CMK (cell line): ENCODE data around the gene NANOS3.

ENCODE experiments used
- DNase-seq: peaks from one replicate; pipeline ENCODE4 v3.0.0-alpha.2; 2010; ENCODE audit warnings: low read depth

Gene NANOS3

DNA sequence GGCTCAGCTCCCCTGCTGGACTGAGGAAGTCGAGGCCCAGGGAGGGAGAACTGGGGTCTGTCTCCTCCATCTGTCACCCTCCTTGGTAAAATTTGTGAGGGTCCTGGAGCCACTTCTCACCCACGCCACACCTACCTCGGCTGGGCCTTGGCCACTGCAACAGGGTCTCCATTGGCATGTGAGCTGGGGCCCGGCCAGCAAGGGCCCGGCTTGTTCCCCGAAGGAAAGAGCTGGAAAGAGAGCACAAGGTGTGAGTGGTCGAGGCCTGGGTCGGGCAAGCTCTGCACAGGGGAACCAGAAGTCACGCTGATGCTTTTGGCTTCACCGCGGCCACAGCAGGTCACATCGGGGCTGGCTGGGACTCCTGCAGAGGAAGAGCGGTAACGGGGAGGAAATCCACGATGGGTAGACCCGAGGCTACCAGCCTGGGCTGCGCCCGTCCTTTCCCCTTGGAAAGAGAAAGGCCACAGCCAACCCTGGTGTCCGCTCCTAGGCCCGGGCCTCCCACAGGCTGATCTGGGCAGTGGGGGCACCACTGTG, 9.0 kb downstream of the NANOS3 start:
- no peak for DNase-seq

- no peak for DNase-seq
Observed at GRCh38 chr19:13887018-13887436, 10.1 kb downstream of the NANOS3 start.

DNA sequence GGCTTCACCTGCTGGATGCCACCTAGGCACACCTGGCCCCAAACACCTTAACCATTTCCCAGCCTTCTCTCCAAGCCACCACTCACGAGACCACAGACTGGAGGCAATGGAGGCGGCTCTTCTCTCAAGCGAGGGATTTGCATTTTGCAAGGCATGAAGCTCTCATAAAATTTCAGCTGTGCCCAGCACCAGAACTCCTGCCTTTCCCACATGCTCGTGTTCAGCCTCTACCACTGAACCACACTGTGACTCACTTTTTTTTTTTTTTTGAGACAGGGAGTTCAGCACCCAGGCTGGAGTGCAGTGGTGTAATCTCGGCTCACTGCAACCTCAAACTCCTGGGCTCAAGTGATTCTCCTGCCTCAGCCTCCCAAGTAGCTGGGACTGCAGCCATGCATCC, 10.6 kb downstream of the NANOS3 start:
- no peak for DNase-seq

DNA sequence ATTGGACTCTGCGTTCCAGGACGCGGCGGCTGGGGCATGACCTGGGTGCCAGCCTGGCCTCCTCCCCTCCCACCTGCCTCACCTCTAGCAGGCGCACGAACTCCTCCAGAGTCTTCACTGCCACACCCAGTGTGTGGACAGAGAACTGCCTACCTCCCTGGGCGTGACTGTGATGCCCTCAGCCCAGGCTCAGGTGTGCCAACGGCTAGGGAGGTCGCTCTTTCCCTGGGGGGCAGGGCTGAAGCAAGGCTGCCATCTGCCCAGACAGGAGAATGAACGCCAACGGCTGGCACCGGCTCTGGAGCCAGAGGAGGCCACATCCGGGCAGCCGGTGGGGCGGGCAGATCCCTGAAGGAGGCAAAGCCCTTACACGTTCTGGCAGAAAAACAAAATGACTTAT, 11.3 kb downstream of the NANOS3 start:
- no peak for DNase-seq

GRCh38 chr19:13890136-13890535, 13.2 kb downstream of the NANOS3 start:
- no peak for DNase-seq

GRCh38 chr19:13892870-13893269, 15.9 kb downstream of the NANOS3 start:
- DNase-seq: no peak

DNA sequence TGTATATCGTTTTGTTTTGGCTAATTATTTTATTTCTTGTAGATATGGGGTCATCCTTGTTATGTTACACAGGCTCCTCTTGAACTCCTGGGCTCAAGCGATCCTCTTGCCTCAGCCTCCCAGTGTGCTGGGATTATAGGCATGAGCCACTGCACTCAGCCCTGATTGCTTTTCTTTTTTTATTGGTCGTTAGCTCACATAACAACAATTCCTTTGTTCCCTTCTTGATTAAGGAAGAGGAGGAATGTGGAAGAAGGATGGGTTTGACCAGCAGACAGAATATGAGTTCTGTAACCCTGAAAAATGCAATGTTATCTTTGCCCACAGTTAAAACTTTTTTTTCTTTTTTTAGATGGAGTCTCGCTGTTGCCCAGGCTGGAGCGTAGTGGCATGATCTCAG, 17.6 kb downstream of the NANOS3 start:
- DNase-seq: no peak

DNA sequence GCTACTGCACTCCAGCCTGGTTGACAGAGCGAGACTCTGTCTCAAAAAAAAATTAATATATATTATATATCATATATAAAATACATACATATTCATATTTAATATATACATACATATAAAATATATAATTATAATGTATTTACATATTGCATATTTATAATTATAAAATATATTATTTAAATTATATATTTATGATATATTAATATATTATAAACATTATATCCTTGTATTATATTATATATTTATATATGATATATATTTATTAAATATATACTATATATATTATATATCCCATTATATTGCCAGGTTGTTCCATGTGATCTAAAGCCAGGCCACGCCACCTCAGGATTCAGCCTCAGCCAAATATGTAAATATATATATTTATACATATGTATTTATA, 19.3 kb downstream of the NANOS3 start:
- DNase-seq: no peak

DNA sequence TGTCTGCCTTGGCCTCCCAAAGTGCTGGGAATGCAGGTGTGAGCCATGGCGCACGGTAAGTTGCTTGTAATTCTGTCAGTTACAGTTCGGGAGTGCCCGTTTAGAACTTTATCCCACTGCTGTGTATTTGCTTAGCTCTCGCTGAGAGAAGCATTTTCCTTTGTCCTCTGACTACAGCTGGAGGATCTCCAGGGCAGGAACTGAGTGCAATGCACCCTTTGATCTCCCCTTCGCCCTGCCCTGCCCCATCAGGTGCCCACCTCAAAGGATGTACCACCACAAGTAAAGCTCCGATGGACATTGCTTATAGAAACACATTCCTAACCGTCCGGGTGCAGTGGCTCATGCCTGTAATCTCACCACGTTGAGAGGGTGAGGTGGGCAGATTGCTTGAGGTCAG, 22.5 kb downstream of the NANOS3 start:
- DNase-seq: no peak

- no peak for DNase-seq
Observed at GRCh38 chr19:13899912-13900584, 23.1 kb downstream of the NANOS3 start.

- no peak for DNase-seq
Observed at GRCh38 chr19:13902993-13903555, 26.1 kb downstream of the NANOS3 start.

GRCh38 chr19:13905634-13906520, 28.9 kb downstream of the NANOS3 start, which contains the start of the genes BRME1 and CC2D1A:
TSS of gene BRME1 (minus strand) at chr19:13906117. CDS start at chr19:13904892, 1,225 bp downstream.
TSS of gene CC2D1A (plus strand) at chr19:13906201. CDS start at chr19:13906442, 241 bp downstream.
- peak; percentile 81 for DNase-seq

DNA sequence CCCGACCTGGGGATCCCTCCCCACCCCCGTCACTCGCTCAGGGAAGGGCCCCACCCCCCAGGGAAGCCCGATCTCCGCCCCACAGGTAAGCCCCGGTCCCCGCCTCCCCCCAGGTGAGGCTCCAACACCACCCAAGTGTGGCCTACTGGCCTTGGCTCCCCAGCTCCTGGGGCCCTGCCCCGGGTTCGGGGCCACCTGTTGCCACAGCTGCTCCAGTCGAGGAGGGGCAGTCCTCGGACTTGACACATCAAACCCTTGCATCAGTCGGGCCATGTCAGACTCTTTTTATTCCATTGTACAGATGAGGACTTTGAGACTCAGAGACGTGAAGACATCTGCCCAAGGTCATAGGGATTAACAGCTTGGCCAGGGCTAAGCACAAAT, 29.6 kb downstream of the NANOS3 start:
- DNase-seq: no peak

DNA sequence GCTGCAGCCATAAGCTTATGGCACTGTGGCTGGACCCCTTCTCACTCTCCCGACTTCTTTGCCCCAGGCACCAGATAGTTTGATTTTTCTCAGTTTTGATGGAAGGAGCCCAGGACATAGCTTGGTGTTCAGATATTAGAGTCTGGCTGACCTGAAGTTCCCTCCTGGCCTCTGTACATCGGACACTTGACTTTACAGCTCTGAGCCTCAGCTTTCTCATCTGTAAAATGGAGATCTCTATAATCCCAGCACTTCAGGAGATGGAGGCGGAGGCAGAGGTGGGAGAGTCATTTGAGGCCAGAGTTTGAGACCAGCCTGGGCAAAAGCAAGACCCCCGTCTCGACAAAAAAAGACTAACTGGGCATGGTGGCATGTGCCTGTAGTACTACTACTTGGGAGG, 30.0 kb downstream of the NANOS3 start:
- no peak for DNase-seq

DNA sequence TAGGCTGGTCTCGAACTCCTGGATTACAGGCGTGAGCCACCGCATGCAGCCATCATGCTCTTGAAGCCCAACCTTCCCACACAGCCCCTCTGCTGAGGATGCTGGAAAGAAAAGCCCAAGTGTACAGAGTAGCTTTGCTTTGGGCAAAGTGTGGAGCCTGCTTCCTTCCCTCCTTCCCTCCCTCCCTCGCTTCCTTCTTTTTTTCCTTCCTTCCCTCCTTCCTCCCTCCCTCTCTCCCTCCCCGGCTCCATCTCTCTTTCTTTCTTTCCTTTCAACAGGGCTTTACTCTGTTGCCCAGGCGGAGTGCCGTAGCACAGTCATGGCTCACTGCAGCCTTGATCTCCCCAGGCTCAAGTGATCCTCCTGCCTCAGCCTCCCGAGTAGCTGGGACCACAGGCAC, 31.7 kb downstream of the NANOS3 start:
- no peak for DNase-seq

- no peak for DNase-seq
Observed at GRCh38 chr19:13909430-13909829, 32.5 kb downstream of the NANOS3 start.

DNA sequence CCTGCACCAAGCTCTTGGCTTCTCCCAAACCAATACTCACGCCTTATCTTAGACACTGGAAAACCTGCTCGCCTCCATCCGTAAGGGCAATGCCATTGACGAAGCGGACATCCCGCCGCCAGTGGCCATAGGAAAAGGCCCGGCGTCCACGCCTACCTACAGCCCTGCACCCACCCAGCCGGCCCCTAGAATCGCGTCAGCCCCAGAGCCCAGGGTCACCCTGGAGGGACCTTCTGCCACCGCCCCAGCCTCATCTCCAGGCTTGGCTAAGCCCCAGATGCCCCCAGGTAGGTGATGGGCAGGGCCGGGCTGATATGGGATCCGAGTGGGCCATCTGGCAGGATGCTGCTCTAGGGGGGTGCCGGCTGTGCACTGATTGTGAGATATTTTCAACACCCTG, 36.4 kb downstream of the NANOS3 start:
- DNase-seq: no peak

DNA sequence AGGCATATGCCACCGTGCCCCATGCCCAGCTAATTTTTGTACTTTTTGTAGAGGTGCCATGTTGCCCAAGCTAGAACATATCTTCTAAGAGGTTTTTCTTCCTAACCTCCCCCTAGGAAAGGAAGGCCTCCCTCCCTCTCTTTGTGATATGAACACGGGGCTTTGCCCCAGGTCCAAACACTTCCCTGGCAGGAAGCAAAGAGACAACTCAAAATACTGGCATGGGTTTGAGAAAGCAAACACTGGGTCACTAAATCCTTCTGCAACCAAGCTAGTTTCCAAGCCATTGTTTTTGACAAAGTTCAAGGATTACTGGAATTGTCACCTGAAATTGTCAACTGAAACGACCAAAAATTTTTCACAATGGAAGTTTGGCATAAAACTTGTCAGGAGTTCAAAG, 37.8 kb downstream of the NANOS3 start:
- DNase-seq: no peak

DNA sequence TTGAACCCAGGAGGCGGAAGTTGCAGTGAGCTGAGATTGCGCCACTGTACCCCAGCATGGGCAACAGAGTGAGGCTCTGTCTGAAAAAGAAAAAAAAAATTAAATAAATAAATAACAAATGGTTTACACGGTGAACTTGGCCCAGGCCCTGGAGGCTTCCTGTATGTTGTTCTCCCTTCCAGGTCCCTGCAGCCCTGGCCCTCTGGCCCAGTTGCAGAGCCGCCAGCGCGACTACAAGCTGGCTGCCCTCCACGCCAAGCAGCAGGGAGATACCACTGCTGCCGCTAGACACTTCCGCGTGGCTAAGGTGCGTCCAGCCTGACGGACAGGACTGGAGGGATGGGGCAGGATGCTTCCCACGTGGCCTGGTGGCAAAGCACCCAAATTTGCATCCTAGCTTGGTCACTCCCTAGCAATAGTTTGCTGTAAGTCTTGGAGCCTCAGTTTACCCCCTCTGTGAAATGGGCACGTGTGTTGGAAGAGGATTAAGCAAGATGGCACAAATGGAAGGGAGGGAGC, 41.0 kb downstream of the NANOS3 start:
- no peak for DNase-seq

DNA sequence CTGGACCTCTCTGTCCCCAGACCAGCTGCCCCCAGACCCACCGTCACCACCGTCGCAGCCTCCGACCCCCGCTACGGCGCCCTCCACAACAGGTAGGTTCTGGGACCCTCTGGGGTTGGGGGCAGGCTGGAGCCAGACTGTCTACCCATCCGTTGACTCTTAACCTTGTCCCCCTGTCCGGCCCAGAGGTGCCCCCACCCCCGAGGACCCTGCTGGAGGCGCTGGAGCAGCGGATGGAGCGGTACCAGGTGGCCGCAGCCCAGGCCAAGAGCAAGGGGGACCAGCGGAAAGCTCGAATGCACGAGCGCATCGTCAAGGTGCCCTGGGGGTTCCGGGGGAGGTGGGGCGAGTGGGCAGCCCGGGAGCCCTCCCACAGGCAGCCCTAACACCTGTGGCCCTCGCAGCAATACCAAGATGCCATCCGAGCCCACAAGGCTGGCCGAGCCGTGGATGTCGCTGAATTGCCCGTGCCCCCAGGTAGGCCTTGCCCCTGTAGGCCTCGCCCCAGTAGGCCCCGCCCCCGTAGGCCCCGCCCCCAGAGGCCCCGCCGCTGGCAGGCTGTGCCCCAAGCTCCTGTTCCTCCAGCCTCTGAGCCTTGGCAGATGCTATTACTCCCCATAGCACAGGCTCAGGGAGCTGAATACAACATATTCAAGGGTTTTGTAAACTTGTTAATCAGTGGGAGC, 41.9 kb downstream of the NANOS3 start:
- DNase-seq: no peak

DNA sequence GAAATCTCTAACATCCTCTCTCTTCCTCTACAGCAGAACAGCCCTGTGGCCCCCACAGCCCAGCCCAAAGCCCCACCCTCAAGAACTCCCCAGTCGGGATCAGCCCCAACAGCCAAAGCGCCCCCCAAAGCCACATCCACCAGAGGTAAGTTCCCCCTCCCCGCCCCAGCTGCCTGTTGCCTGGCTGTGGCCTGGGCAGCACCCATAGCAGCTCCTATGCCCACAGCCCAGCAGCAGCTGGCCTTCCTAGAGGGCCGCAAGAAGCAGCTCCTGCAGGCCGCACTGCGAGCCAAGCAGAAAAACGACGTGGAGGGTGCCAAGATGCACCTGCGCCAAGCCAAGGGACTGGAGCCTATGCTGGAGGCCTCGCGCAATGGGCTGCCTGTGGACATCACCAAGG, 43.6 kb downstream of the NANOS3 start:
- DNase-seq: no peak
